ENCODE data around the gene RAD51B.

The RAD51B gene

DNA sequence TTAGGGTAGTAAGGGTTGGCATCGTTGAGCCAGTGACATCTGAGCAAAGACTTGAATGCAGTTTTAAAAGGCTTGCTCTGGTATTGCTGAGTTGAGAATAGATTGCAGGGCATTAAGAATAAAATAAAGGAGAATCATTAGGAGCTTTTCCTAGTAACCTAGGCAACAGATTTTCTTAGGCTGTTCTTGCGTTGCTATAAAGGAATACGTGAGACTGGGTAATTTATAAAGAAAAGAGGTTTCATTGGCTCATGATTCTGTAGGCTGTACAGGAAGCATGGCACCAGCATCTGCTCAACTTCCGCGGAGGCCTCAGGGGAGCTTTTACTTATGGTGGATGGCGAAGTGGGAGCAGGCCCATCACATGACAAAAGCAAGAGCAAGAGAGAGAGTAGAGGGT lies 97.4 kb downstream of the RAD51B start:
- no peak overlapping the region for H3K27ac ChIP-seq (ENCODE audit: low read length)
- H3K4me3 ChIP-seq (ENCODE audit: low read length) = no peak overlapping the region
- H3K4me1 ChIP-seq (ENCODE audit: control insufficient read depth, low read depth, low read length) = peaks cover 3% of the 10 kb centered on the region
- no peaks in the 10 kb centered on the region for H3K27me3 ChIP-seq (ENCODE audit: control insufficient read depth, insufficient read depth, low read length)
- H3K9me3 ChIP-seq (ENCODE audit: control insufficient read depth, low read depth, low read length) = no peaks in the 10 kb centered on the region
- no peak overlapping the region for H3K9ac ChIP-seq (ENCODE audit: low read length)
- H3K36me3 ChIP-seq (ENCODE audit: control insufficient read depth, low read depth, low read length) = no peaks in the 10 kb centered on the region

DNA sequence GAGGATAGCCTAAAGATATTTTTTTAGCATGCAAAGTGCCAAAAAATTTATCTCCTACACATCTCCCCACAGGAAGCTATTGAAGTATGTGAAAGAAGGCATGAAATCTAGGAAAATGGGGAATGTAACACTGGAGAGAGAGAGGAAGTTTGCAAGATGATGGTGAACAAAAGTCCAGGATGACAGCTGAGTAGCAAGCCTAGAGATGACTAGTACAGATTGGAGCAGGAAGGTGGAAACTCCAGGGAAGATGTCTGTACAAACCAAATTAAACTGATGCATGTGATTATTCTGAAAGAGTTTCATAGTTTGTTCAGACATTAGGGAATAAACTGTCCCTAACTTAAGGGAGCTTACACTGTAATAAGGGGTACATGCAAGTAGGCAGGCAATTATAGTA lies 99.3 kb downstream of the RAD51B start:
- Histone ChIP-seq H3K4me1 (ENCODE audit: control insufficient read depth, low read depth, low read length) (peaks cover 3% of the 10 kb centered on the region), H3K9ac (ENCODE audit: low read length) (no peak overlapping the region), H3K36me3 (ENCODE audit: control insufficient read depth, low read depth, low read length) (no peaks in the 10 kb centered on the region), H3K9me3 (ENCODE audit: control insufficient read depth, low read depth, low read length) (no peaks in the 10 kb centered on the region), H3K27me3 (ENCODE audit: control insufficient read depth, insufficient read depth, low read length) (no peaks in the 10 kb centered on the region), H3K27ac (ENCODE audit: low read length) (no peak overlapping the region), H3K4me3 (ENCODE audit: low read length) (no peak overlapping the region)

DNA sequence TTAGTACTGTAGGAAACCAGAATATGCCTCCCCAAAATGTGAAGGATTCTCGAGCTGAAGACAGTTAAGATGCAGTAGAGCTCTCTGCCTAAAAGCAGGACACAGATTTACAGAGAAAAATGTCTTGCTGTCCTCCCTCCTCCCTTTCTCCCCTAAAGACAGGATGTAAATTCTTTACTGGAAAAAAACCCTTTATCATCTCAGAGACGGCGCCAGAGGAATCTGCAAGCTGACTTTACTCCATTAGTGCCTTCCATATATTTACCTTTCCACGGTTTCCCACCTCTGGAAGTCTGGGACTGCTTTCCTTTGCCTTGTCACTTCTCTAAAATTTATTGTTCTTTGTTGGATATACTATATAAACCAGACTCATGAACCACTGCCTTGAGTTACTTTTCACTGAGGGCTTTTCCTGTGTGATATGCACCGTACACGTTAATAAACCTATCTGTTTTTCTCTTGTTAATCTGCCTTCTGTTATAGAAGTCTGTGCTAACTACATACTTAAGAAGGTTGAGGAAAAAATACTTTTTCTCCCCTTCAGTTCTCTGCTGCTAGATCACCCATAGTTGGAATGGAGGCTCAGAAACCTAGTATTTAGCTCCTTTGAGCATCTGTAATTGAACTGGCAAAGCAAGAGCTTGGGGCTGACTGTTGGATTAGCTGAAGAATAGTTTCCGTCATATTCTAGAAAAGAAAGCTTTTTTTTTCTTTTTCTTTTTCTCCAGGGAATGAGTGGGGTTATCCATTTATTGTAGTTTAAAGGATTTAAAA lies 99.9 kb downstream of the RAD51B start:
- Histone ChIP-seq H3K9me3 (ENCODE audit: control insufficient read depth, low read depth, low read length) (no peaks in the 10 kb centered on the region), H3K9ac (ENCODE audit: low read length) (no peak overlapping the region), H3K27me3 (ENCODE audit: control insufficient read depth, insufficient read depth, low read length) (no peaks in the 10 kb centered on the region), H3K27ac (ENCODE audit: low read length) (no peak overlapping the region), H3K4me1 (ENCODE audit: control insufficient read depth, low read depth, low read length) (peaks cover 3% of the 10 kb centered on the region), H3K4me3 (ENCODE audit: low read length) (no peak overlapping the region), H3K36me3 (ENCODE audit: control insufficient read depth, low read depth, low read length) (no peaks in the 10 kb centered on the region)

DNA sequence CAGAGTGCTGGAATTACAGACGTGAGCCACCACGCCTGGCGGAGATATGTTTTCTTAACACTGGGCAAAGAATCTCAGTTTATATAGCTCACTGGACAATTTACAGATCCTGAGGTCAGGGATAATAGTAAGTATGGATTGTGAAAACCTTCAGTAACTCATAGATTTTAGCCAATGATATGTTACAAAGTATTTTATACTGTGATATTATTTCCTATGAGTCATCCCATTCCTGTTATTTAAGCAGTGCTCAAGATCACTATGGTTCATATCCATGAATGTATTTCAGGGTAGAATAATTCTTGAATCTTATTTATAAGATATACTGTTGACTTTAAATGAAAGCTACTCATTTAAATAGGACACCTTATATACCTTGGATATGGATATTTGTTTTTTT lies 107.2 kb downstream of the RAD51B start:
- no peak overlapping the region for H3K9ac ChIP-seq (ENCODE audit: low read length)
- no peaks in the 10 kb centered on the region for H3K27me3 ChIP-seq (ENCODE audit: control insufficient read depth, insufficient read depth, low read length)
- peaks cover 4% of the 10 kb centered on the region for H3K9me3 ChIP-seq (ENCODE audit: control insufficient read depth, low read depth, low read length)
- no peak overlapping the region for H3K27ac ChIP-seq (ENCODE audit: low read length)
- H3K36me3 ChIP-seq (ENCODE audit: control insufficient read depth, low read depth, low read length) = no peaks in the 10 kb centered on the region
- H3K4me3 ChIP-seq (ENCODE audit: low read length) = no peak overlapping the region
- H3K4me1 ChIP-seq (ENCODE audit: control insufficient read depth, low read depth, low read length) = no peaks in the 10 kb centered on the region

DNA sequence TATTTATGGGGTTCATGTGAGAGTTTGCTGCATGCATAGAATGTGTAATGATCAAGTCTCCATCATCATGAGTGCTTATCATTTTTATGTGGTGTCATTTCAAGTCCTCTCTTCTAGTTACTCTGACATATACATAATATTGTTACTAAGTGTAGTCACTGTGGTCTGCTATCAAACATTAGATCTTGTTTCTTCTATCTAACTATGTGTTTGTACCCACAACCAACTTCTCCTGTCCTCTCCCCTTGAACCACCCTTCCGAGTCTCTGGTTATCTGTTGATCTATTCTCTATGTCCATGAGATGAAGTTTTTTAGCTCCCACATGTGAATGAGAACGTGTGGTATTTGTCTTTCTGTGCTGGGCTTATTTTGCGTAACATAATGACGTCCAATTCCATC lies 107.7 kb downstream of the RAD51B start:
- H3K9me3 ChIP-seq (ENCODE audit: control insufficient read depth, low read depth, low read length) = peaks cover 4% of the 10 kb centered on the region
- no peaks in the 10 kb centered on the region for H3K36me3 ChIP-seq (ENCODE audit: control insufficient read depth, low read depth, low read length)
- H3K9ac ChIP-seq (ENCODE audit: low read length) = no peak overlapping the region
- no peak overlapping the region for H3K4me3 ChIP-seq (ENCODE audit: low read length)
- no peaks in the 10 kb centered on the region for H3K27me3 ChIP-seq (ENCODE audit: control insufficient read depth, insufficient read depth, low read length)
- H3K27ac ChIP-seq (ENCODE audit: low read length) = no peak overlapping the region
- no peaks in the 10 kb centered on the region for H3K4me1 ChIP-seq (ENCODE audit: control insufficient read depth, low read depth, low read length)

DNA sequence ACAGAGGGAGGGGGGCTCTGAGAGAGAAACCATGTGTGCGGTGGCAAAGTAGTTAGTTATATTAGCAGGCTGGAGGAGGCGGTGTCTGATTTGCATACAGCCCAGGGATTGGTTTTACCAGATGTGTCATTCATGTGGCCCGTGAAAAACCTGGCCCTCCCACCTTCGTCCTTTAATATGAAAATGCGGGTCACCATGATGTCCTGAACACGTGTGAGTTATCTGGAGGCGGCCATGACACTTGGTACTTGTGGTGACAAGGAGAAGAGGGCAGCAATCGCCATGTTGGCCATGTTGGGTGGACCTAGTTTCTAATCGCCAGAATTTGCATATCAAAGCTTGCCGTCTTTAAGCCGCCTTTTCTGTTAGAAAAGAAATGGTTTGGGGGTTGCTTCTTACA lies 108.8 kb downstream of the RAD51B start:
- no peaks in the 10 kb centered on the region for H3K36me3 ChIP-seq (ENCODE audit: control insufficient read depth, low read depth, low read length)
- H3K4me1 ChIP-seq (ENCODE audit: control insufficient read depth, low read depth, low read length) = peaks cover 4% of the 10 kb centered on the region
- no peaks in the 10 kb centered on the region for H3K27me3 ChIP-seq (ENCODE audit: control insufficient read depth, insufficient read depth, low read length)
- no peak overlapping the region for H3K4me3 ChIP-seq (ENCODE audit: low read length)
- peaks cover 4% of the 10 kb centered on the region for H3K9me3 ChIP-seq (ENCODE audit: control insufficient read depth, low read depth, low read length)
- no peak overlapping the region for H3K27ac ChIP-seq (ENCODE audit: low read length)
- no peak overlapping the region for H3K9ac ChIP-seq (ENCODE audit: low read length)

DNA sequence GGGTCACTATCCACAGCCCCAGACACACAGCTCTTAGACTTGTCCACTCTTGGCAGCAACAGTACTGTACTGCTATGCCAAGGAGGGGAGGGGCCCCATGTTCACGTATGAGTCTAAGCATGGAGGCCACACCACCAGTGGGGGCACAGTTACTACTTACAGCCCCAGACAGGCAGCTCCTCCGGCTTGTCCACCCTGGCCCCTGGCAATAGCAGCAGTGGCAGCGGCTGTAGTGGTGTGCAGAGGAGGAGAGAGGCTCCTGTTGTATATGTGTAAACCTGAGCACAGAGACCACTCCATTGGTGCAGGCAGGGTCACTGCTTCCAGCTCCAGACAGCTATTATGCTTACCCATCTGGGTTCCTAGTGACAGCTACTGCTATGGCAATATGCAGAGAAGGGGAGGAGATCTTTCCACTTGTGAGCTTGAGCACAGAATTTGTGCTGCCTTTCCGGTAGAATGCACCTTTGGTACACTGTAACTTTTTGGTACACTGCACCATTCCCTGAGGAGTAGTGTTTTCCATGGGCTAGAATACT lies 113.2 kb downstream of the RAD51B start:
- no peaks in the 10 kb centered on the region for H3K9me3 ChIP-seq (ENCODE audit: control insufficient read depth, low read depth, low read length)
- no peak overlapping the region for H3K27ac ChIP-seq (ENCODE audit: low read length)
- H3K27me3 ChIP-seq (ENCODE audit: control insufficient read depth, insufficient read depth, low read length) = no peaks in the 10 kb centered on the region
- H3K4me3 ChIP-seq (ENCODE audit: low read length) = no peak overlapping the region
- no peak overlapping the region for H3K9ac ChIP-seq (ENCODE audit: low read length)
- H3K36me3 ChIP-seq (ENCODE audit: control insufficient read depth, low read depth, low read length) = no peaks in the 10 kb centered on the region
- H3K4me1 ChIP-seq (ENCODE audit: control insufficient read depth, low read depth, low read length) = peaks cover 27% of the 10 kb centered on the region

DNA sequence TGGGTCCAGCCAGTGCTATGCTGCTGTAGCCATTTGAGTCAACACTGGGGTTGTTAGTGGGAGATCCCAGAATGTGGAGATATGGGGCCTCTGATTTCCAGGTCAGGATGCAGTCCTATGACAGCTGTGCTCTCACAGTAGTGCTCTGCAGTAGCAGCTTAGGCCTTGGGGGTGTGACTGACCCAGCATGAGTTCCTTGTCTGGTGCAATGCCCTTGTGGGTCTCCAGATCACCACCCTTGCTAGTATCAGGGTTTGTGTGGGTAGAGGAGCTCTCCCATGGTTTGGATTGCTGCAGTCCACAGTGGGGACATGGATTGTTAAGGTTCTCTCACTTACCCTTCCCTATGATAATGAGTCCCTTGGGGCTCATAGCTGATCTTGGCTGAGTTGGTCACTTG lies 113.7 kb downstream of the RAD51B start:
- no peak overlapping the region for H3K4me3 ChIP-seq (ENCODE audit: low read length)
- H3K27ac ChIP-seq (ENCODE audit: low read length) = peak overlapping the region; percentile 25

DNA sequence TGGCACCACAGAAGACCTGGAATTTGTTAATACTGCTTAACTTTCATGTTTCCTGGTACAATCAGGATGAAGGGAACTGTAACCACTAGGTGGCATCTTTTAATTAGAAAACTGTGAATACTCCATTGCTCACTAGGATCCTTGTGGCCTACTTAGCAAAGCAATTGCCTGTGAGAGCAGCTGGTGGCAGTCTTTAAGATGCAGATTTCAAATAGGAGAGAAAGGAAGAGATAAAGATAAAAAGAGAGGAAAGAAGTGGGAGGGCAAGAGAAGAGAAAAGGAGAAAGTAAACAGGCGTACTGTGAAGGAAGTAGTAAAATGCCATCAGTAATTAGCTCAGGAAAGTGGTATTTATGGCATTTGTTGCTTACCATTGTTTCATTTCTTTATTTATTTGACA lies 114.5 kb downstream of the RAD51B start:
- no peaks in the 10 kb centered on the region for H3K9me3 ChIP-seq (ENCODE audit: control insufficient read depth, low read depth, low read length)
- peaks cover 39% of the 10 kb centered on the region for H3K4me1 ChIP-seq (ENCODE audit: control insufficient read depth, low read depth, low read length)
- H3K27me3 ChIP-seq (ENCODE audit: control insufficient read depth, insufficient read depth, low read length) = no peaks in the 10 kb centered on the region
- no peak overlapping the region for H3K9ac ChIP-seq (ENCODE audit: low read length)
- peak overlapping the region; percentile 25 for H3K27ac ChIP-seq (ENCODE audit: low read length)
- H3K4me3 ChIP-seq (ENCODE audit: low read length) = no peak overlapping the region
- no peaks in the 10 kb centered on the region for H3K36me3 ChIP-seq (ENCODE audit: control insufficient read depth, low read depth, low read length)

More for the DNA sequence above, 113.7 kb downstream of the RAD51B start:
- H3K36me3 ChIP-seq (ENCODE audit: control insufficient read depth, low read depth, low read length) = no peaks in the 10 kb centered on the region
- H3K27me3 ChIP-seq (ENCODE audit: control insufficient read depth, insufficient read depth, low read length) = no peaks in the 10 kb centered on the region
- H3K9me3 ChIP-seq (ENCODE audit: control insufficient read depth, low read depth, low read length) = no peaks in the 10 kb centered on the region
- H3K4me1 ChIP-seq (ENCODE audit: control insufficient read depth, low read depth, low read length) = peaks cover 32% of the 10 kb centered on the region
- no peak overlapping the region for H3K9ac ChIP-seq (ENCODE audit: low read length)

DNA sequence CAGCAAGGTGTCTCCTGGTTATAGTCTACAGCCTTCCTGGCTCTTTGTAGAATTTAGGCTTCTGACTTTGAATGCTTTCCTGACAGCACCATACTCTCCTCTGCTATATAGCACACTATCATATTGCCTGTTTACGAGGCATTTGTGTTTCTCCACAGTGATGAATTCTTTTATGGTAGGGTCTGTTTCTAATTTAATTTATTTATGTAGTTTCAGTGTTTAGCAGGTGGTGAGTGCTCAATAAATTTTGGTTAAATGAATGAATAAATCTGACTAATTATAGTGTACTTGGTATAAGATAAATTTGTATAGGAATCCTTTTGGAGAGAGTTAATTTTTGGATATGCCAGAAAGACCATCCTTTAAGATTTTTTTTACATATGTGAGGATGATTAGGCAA lies 115.3 kb downstream of the RAD51B start:
- Histone ChIP-seq H3K27me3 (ENCODE audit: control insufficient read depth, insufficient read depth, low read length) (no peaks in the 10 kb centered on the region), H3K9me3 (ENCODE audit: control insufficient read depth, low read depth, low read length) (no peaks in the 10 kb centered on the region), H3K9ac (ENCODE audit: low read length) (no peak overlapping the region), H3K4me3 (ENCODE audit: low read length) (peak overlapping the region; percentile 18), H3K36me3 (ENCODE audit: control insufficient read depth, low read depth, low read length) (no peaks in the 10 kb centered on the region), H3K27ac (ENCODE audit: low read length) (no peak overlapping the region), H3K4me1 (ENCODE audit: control insufficient read depth, low read depth, low read length) (peaks cover 45% of the 10 kb centered on the region)

DNA sequence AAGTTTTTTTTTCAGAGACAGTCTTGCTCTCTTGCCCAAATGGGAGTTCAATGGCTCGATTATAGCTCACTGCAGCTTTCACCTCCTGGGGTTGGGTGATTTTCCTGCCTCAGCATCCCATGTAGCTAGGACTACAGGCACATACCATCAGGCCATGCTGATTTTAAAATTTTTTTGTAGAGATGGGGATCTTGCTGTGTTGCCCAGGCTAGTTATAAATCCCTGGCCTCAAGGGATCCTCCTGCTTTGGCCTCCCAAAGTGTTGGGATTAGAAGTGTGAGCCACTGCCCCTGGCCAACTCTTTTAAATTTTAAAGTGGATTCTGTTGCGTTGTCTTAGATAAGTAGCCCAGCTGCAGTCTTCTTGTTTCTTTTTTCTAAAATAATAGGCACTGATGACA lies 115.8 kb downstream of the RAD51B start:
- Histone ChIP-seq H3K9ac (ENCODE audit: low read length) (no peak overlapping the region), H3K36me3 (ENCODE audit: control insufficient read depth, low read depth, low read length) (no peaks in the 10 kb centered on the region), H3K4me3 (ENCODE audit: low read length) (no peak overlapping the region), H3K27me3 (ENCODE audit: control insufficient read depth, insufficient read depth, low read length) (no peaks in the 10 kb centered on the region), H3K4me1 (ENCODE audit: control insufficient read depth, low read depth, low read length) (peaks cover 45% of the 10 kb centered on the region), H3K27ac (ENCODE audit: low read length) (no peak overlapping the region), H3K9me3 (ENCODE audit: control insufficient read depth, low read depth, low read length) (no peaks in the 10 kb centered on the region)

DNA sequence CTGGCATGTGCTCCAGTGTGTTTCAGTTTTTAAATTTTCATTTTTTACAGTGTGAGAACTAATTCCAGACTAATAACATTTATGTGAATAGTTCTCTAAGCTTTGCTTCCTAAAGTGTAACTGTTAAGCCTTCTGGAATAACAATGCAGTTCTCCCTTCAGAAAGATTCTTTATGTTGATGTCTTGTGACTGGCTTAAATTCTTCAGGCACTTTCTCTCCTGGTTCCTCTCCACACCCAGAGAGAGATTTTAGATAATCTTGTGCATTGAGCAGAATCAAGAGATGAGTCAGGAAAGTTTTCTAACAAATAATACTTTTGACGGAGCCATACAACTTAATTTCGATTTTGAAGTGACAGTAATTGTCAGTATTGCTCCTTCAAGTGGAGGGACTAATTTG lies 118.5 kb downstream of the RAD51B start:
- Histone ChIP-seq H3K27ac (ENCODE audit: low read length) (peak overlapping the region; percentile 36), H3K36me3 (ENCODE audit: control insufficient read depth, low read depth, low read length) (no peaks in the 10 kb centered on the region), H3K4me1 (ENCODE audit: control insufficient read depth, low read depth, low read length) (peaks cover 65% of the 10 kb centered on the region), H3K27me3 (ENCODE audit: control insufficient read depth, insufficient read depth, low read length) (no peaks in the 10 kb centered on the region), H3K4me3 (ENCODE audit: low read length) (no peak overlapping the region), H3K9ac (ENCODE audit: low read length) (no peak overlapping the region), H3K9me3 (ENCODE audit: control insufficient read depth, low read depth, low read length) (no peaks in the 10 kb centered on the region)

Measured in iPS-18a (cell line).